Calu3 (cell line): ENCODE results near the gene ATG2A. TPM values are rescaled to one million over a fixed set of nuclear protein-coding genes. Genes with fewer than 3 reads are reported as not detected.

Experiments used
- BruUV-seq: library from RNA; stranded (reverse); fragments of 400-500 nt; replicated peaks from 2 replicates; lab custom pipeline; 2021; lab: Mats Ljungman, UMichigan
- CTCF ChIA-PET: fragments of 300-600 bp; sonication (Branson Sonifier 250); formaldehyde crosslinking; loops from one replicate; lab custom pipeline; 2022; ENCODE audit warnings: antibody characterized with exemption; lab: Charles Lee
- DNase-seq: peaks from one replicate; pipeline ENCODE4 v3.0.0; 2022
- H3K27ac Mint-ChIP-seq: one replicate; pipeline ENCODE4 v1.8.0; 2022; ENCODE audit warnings: mixed read lengths; ENCODE audit not compliant: unreplicated experiment
- H3K27me3 Mint-ChIP-seq: one replicate; pipeline ENCODE4 v1.8.0; 2022; ENCODE audit warnings: mixed read lengths; ENCODE audit not compliant: unreplicated experiment
- H3K36me3 Mint-ChIP-seq: one replicate; pipeline ENCODE4 v1.8.0; 2022; ENCODE audit warnings: mild to moderate bottlenecking, moderate library complexity, mixed read lengths; ENCODE audit not compliant: insufficient read depth, unreplicated experiment
- H3K4me1 Mint-ChIP-seq: one replicate; pipeline ENCODE4 v1.8.0; 2022; ENCODE audit warnings: mild to moderate bottlenecking, low read depth, mixed read lengths; ENCODE audit not compliant: unreplicated experiment
- H3K4me3 Mint-ChIP-seq: one replicate; pipeline ENCODE4 v1.8.0; 2022; ENCODE audit warnings: mild to moderate bottlenecking, low read depth, moderate library complexity, mixed read lengths; ENCODE audit not compliant: unreplicated experiment
- H3K9me3 Mint-ChIP-seq: one replicate; pipeline ENCODE4 v1.8.0; 2022; ENCODE audit warnings: low read depth, mixed read lengths; ENCODE audit not compliant: unreplicated experiment
- CTCF ChIP-seq: fragments of 200-600 bp; IDR thresholded peaks from one replicate; pipeline ENCODE4 v1.8.0; 2022; ENCODE audit warnings: antibody characterized with exemption; ENCODE audit not compliant: unreplicated experiment
- intact Hi-C: fragments of 100-400 bp; cut with micrococcal nuclease; formaldehyde crosslinking; loops from one replicate; pipeline ENCODE4 v1.10.0; 2022; ENCODE audit not compliant: unreplicated experiment
- total RNA-seq: library from RNA; stranded (reverse); gene quantifications from 2 replicates; pipeline ENCODE4 v1.2.3, GENCODE V29; 2022

ATG2A gene
- total RNA-seq, 1 experiment from 2014 or later: 29.6 TPM

GRCh38 chr11:64915376-64915887, 1.6 kb downstream of the ATG2A start:
- H3K4me3 Mint-ChIP-seq: peak overlapping the region; percentile 90
- TF ChIP-seq CTCF: no peak
- BruUV-seq: no TSS peak
- H3K27me3 Mint-ChIP-seq: no peaks in the 10 kb centered on the region
- H3K9me3 Mint-ChIP-seq: no peaks in the 10 kb centered on the region
- peak overlapping the region; percentile 85 for H3K27ac Mint-ChIP-seq
- intact Hi-C loops: loop anchor here (5.0 kb wide), 1 partner anchor 82 kb away; the partner anchor contains the start of gene BATF2
- CTCF ChIA-PET: interaction anchor here (0.7 to 2.0 kb wide), 2 partner anchors 67 to 99 kb away, joined by 3 to 7 read pairs; partner anchors contain the start of gene ARL2
- H3K4me1 Mint-ChIP-seq: no peaks in the 10 kb centered on the region
- DNase-seq: no peak
- peaks cover 55% of the 10 kb centered on the region for H3K36me3 Mint-ChIP-seq

- Mint-ChIP-seq H3K27ac (no peak overlapping the region), H3K36me3 (peaks cover 67% of the 10 kb centered on the region), H3K27me3 (no peaks in the 10 kb centered on the region), H3K4me3 (no peak overlapping the region), H3K9me3 (no peaks in the 10 kb centered on the region), H3K4me1 (no peaks in the 10 kb centered on the region)
- intact Hi-C loops: no loop called here
- CTCF ChIA-PET: no interaction called here
- DNase-seq: no peak
- no peak for TF ChIP-seq CTCF
- no TSS peak for BruUV-seq
Measured at GRCh38 chr11:64914123-64914522, 2.9 kb downstream of the ATG2A start.

GRCh38 chr11:64913171-64913727, 3.8 kb downstream of the ATG2A start:
- CTCF ChIA-PET: no interaction called here
- no peaks in the 10 kb centered on the region for H3K9me3 Mint-ChIP-seq
- no peak overlapping the region for H3K27ac Mint-ChIP-seq
- intact Hi-C loops: no loop called here
- H3K4me3 Mint-ChIP-seq: no peak overlapping the region
- H3K4me1 Mint-ChIP-seq: no peaks in the 10 kb centered on the region
- peaks cover 76% of the 10 kb centered on the region for H3K36me3 Mint-ChIP-seq
- TF ChIP-seq CTCF: no peak
- no peak for DNase-seq
- BruUV-seq: no TSS peak
- H3K27me3 Mint-ChIP-seq: no peaks in the 10 kb centered on the region

GRCh38 chr11:64911689-64912088, 5.3 kb downstream of the ATG2A start:
- no peak for TF ChIP-seq CTCF
- no peaks in the 10 kb centered on the region for H3K4me1 Mint-ChIP-seq
- CTCF ChIA-PET: no interaction called here
- intact Hi-C loops: no loop called here
- H3K4me3 Mint-ChIP-seq: no peak overlapping the region
- no peaks in the 10 kb centered on the region for H3K27me3 Mint-ChIP-seq
- no TSS peak for BruUV-seq
- no peak for DNase-seq
- no peak overlapping the region for H3K27ac Mint-ChIP-seq
- H3K36me3 Mint-ChIP-seq: peaks cover 62% of the 10 kb centered on the region
- no peaks in the 10 kb centered on the region for H3K9me3 Mint-ChIP-seq
